ENCODE measurements around the gene ZNF304.

Gene ZNF304

DNA sequence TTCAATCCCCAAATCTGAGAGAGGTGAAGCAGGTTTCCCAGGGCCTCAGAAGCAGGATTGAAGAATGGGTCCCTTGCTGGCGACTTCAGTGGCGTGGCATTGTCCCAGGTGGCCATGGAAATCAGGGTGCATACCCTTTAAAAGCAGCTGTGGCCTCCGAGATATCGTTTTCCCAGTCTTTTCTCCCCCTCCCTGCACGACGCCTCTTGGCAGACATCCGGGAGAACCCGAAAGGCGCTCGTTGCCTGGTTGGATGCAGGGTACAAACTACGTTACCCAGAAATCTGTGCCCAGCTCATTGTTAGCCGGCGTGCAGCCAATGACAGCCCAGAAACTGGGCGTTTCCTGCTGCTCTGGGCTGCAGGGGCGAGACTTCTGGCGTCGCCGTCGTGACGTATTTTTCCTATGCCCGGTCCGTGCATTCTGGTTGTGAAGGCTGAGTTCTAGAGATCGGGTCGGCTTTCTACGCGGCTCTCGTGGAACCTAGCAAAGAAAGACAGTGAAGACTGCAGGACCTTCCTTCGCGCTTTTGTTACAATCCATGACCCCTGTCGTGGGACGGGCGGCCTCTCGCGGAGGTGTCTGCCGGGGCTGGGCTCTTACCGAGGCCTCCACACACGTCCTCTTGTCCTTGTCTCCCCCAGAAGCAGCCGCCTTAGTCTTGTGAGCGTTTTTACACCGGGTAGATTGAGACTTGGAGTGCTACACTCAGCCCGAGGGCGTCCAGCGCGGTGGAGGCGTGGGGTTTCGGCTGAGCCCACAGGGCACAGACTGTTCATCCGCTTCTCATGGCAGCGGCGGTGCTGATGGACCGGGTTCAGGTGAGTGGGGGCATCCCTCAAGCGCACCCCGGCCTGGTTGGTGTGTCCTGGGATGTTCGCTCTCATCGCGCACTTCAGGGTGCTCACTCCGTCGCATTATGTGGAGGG lies at the start of gene ZNF304:
TSS of gene ZNF304 (plus strand) at position 395 of the 929 bp plus-strand sequence. CDS start at position 789, 394 bp downstream.
- DNase-seq, result peak; percentile 97

DNA sequence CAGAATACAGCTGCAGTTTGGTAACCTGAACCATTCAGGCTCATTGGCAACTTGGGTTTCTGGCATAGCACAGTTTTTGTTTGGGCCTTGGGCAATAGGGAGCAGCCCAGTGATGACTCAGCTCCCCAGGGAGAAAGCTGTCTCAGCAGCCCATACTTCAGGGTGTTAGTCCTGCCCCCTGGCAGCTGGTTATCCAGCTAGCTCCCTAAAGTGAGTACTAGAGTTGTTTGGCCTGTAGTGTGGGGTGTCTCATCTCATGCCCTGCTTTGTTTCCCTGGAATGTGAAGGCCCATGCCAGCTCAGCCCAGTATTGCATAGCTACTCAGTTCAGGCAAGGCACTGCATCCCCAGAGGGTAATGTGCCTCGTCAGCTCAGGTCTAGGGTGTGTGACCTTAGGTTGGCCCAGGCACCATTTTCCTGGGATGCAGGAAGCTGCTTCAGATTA lies 49.0 kb upstream of the ZNF304 start:
- DNase-seq, result no peak

DNA sequence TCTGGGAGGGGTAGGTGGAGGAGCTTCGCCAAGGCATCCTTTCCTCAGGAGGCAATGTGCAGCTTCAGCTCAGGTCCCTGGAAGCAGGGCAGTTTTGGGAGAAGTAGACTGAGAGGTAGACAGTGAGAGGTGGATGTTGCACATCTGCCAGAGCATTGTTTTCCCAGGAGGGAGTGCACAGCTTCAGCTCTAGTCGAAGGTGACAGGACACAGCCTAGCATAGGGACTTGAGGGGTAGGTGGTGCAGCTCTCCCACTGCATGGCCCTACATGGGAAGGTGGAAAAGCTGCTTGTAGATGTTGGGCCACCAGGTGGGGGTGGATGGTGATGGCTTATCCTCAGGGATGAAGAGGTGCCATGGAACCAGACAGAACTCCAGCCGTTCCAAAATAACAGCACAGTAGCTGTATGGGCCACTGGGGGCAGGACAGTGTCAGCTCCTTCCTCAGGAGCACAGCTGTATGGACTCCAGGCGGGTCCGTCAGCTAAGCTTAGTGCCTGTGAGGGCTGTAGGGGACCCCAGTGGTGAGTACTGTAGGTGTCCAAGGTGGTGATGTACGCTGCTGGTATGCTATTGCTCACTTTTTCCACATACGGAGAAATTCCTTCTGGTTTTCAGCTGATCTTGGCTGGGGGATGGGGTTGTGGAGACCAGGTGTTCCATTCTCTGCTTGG lies 48.2 kb upstream of the ZNF304 start:
- no peak for DNase-seq

DNA sequence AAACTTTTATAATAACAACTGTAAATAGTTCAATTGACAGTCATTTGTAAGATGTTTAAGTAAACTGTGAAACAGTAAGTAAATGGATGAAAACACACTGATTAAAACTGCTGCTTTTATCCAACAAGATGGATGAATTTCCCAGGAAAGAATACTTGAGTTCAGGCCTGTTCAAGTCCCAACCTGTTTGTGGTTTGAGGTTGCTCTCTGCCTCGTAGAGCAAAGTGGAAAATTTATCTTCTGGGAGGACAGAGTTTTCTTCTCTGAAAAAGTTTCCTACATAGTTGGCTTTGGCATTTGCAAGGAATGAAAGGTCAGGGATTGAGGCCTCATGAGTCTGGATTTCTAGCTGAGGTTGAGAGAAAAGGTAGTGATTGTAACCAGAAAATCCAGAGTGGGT lies 46.0 kb upstream of the ZNF304 start:
- no peak for DNase-seq

DNA sequence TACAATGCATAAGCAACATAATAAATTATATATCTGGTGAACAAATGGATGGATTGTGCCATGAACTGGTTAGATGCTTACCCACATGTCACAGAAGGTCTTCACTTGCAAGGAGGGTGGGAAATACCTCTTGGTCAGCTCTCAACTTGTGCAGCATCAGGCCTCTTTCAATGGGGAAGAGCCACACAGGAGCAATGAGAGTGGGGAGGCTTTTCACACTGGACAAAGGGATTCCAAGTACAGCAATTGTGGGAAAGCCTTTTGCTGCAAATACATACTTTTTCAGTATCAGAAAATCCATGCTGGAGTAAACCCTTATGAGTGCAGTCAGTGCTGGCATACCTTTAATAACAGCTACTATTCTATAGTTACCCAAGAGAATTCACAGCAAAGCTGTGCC lies 42.6 kb upstream of the ZNF304 start:
- no peak for DNase-seq

DNA sequence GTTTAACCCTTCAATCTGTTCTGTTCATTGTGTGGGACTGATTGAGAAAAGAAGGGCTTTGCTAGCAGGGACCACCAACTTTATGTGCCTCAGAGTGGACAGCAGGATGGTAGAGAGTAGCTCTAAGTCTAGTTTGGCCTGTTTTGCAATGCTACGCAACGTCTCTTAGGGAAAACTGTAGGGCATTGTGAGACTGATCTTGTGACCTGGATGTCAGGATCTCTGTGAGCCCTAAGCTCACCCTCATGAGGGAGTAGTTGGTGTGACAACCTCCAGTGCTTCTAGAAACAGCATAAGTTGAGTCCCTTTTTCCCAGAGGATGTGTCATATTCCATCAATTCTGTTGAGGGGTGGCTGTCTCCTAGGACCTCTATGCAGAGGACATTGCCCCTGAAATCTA lies 40.3 kb upstream of the ZNF304 start:
- DNase-seq, result no peak

DNA sequence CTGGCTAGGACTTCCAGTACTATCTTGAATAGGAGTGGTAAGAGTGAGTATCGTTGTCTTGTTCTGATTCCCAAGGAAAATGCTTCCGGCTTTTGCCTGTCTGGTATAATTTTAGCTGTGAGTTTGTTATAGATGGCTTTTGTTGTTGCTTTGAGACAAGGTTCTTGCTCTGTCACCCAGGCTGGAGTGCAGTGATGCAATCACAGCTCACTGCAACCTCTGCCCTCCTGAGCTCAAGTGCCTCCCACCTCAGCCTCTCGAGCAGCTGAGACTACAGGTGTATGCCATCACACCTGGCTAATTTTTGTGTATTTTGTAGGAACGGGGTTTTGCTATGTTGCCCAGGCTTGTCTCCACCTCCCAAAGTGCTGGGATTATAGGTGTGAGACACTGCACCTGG lies 36.9 kb upstream of the ZNF304 start:
- DNase-seq, result no peak

DNA sequence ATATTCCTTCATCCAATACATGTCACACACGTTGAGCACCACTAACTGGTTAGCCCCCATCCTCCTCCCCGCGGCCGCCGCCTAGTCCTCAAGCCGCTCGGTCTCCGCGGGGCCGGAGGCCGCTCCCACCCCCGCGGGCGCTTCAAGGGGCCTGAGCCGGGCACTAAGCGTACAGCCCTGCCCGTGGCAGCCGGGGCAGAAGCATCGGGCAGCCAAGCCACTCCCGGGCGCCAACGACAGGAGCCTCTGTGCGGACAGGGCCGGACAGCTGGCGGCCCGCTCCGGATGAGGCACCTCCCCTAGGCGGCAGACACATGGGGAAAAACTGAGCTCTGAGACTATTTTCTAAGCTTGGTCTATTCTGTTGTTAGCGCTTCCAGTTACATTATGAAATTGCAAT lies 33.6 kb upstream of the ZNF304 start:
- no peak for DNase-seq

DNA sequence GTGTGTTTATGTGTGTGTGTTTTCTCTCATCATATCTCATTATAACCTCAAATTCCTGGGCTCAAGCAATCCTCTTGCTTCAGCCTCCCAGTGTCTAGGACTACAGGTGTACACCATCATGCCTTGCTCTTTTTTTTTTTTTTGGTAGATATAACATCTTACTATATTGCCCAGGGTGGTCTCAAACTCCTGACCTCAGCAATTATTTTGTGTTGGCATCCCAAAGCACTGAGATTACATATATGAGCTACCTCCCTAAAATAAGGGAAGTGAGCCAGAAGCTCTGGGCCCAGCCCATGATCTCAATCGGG lies 31.2 kb upstream of the ZNF304 start:
- DNase-seq, result no peak

DNA sequence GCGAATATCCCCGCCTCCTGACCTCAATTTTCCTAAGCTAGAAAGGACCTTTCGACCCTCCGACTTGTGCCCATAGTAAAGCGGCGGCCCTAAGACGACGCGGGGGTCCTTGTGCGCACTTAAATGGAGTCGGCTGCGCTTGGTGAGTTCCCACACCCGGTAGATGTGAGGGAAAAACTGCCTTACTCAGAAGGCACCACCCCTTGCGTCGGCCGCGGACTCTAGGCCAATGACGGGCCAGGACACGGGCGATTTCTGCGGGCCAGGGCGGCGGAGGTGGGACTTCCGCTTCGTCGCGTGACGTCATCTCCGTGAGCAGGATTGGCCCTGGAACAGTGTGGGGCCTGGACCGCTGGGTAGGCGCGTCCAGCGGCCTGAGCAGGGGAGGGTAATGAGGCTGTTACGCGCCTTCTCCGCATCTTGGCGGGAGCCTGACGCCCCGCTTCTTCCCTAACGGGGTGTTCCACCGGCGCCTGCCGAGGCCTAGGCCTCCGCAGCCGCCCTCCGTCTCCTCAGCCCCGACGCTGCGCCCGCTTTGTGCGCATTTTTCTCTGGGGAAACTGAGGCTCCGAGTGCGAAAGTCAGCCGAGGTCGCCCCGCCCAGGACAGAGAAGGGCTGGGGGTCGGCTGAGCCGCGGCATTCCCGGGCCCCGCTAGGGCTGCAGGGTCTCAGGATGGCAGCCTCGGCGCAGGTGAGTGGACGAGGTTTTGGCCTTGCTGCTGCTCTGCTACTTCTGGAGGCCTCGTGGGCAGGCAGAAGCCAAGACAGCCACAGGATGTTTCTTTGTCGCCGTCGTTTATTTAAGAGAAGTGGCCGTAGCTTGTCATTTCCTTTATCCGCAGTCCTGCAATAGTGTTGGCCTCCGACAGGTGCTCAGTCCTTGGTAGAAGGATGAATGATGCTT lies 30.6 kb upstream of the ZNF304 start, which contains the start of gene ZNF543:
TSS of gene ZNF543 (plus strand) at position 293 of the 905 bp plus-strand sequence. CDS start at position 675, 382 bp downstream.
- peak; percentile 94 for DNase-seq

DNA sequence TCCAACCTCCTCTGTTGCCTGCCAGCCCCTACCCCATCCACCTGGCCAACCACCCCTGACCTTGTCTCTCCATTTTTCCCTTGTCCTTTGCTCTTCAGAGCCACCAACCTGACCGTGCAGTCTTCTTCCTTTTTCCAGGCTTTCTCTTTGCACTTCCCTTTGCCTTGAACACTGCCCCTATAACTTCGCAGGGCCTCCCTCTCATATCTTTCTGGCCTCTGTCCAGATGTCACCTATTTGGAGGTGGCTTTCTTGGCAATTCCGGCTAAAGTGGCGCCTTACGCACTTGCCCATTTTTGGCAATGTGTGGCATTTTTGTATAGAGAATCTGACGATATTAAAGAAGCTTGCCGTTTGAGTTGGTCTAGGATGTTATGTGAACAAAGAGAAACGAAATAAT lies 30.0 kb upstream of the ZNF304 start:
- DNase-seq, result no peak

DNA sequence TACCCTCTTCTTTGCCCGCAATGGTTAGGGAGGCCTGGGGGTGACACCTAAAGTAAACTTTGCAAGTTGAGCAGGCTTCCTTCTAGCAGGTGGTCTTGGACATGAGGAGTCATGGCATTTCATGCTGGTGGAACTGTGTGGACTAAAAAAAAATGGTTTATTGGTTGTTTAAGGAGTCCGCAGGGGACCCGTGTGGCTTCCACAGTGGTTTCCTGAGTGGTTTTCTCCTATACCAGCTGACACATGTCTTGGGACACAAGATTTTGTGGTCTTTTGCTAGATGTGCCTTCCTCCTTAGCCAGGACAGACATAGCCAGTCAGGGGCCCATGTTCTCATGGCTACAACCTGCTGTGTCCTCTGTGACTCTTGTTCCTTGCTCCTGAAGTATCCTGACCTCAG lies 29.3 kb upstream of the ZNF304 start:
- DNase-seq, result no peak

DNA sequence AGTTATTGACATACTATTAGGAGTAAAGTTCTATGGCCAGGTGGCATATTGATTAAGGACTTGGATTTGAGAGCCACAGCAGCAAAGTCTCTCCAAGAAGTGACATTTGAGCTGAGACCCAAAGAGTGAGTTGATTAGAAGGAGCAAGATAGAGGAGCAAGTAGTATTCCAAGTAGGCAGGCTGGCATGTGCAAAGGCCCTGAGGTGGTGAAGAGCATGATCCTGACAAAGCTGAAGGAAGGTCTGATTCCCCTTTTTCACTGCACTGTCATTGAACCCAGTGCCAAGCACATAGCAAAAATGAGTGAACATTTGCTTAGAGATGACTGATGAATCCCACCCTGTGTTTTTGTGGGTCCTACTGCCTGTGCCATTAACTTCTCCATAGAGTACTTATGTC lies 26.1 kb upstream of the ZNF304 start:
- DNase-seq, result no peak

DNA sequence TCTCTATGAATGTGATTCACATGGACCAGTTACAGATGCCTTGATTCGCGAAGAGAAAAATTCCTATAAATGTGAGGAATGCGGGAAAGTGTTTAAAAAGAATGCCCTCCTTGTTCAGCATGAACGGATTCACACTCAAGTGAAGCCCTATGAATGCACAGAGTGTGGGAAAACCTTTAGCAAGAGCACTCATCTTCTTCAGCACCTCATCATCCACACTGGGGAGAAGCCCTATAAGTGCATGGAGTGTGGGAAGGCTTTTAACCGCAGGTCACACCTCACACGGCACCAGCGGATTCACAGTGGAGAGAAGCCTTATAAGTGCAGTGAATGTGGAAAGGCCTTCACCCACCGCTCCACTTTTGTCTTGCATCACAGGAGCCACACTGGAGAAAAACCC lies 23.1 kb upstream of the ZNF304 start:
- no peak for DNase-seq

DNA sequence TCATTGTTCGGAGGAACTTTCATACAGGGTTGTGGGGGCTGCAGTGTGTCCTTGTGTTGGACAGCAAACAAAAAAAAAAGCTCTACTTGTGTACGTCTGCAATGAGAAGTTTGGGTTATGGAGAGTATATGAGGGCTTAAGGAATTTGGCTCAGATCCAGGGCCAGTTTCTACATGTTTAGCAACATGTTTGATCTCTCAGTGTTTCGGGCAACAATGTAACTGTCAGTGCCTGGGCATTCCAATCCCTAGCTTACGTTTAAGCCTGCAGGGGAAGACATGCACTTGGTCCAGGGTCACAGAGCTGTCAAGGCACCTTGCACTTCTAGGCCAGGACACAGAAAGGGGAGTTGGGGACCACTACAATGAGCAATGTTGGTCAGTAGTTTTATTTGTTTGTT lies 16.9 kb upstream of the ZNF304 start:
- DNase-seq, result no peak

DNA sequence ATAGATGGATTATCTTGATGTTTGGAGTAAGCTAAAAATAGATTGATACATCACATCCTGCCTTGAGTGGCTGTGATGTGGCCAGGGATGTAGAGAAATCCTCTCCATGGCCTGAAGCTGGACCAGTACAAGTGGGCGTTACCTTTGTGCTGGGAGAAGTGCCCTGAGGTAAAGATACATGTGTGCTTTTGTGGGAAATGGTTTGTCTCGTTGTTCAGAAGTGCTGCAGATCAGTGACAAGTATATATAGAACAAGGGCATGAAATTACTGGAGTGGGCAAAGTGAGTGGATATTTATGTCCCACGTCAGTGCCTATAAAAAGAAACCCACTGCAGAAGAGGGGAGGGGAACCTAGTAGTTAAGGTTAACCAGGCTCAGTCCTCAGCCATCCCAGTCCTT lies 12.2 kb upstream of the ZNF304 start:
- DNase-seq, result no peak

DNA sequence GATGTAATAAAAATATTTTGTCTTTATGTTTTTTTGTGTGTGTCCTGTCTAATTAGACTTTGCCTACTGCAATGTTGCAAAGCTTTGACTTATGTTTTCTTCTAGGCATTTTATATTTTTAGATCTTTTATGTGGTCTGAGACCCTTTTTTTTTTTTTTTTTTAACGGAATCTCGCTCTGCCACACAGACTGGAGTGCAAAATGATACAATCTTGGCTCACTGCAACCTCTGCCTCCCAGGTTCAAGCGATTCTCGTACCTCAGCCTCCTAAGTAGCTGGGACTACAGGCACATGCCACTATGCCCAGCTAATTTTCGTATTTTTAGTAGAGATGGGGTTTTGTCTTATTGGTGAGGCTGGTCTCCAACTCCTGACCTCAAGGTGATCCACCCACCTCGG lies 8.5 kb upstream of the ZNF304 start:
- no peak for DNase-seq

DNA sequence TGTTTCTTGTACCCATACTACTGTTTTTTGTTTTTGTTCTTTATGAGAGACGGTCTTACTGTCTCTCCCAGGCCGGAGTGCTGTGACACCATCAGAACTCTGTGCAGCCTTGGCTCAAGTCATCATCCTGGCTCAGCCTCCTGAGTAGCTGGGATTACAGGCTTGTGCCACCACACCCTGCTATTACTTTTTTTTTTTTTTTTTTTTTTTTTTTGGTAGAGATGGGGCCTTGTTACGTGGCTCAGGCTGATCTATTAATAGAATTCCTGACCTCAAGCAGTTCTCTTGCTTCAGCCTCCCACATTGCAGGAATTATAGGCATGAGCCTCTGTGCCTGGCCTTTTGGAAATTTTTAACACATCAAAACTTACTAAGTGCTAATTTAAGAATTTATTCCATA lies 2.9 kb upstream of the ZNF304 start:
- no peak for DNase-seq

DNA sequence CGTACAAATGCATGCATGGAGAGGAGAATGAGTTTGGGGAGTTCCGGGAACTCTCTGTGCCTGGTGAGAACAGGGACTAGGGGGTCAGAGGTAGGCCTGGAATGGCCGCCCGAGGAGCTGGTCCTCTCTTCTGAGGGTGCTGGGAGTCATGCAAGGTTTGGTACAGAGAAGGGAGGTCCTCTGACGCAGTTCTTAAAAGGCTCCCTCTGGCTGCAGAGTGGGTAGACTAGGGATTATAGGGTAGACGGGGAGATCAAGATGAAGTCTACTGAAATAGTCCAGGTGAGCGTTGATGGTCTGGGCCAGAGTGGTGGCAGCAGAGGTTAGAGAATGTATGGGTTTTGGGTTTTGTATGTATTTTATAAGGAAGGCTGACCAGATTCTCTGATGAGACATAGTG lies 796 bp downstream of the ZNF304 start:
- DNase-seq, result no peak

DNA sequence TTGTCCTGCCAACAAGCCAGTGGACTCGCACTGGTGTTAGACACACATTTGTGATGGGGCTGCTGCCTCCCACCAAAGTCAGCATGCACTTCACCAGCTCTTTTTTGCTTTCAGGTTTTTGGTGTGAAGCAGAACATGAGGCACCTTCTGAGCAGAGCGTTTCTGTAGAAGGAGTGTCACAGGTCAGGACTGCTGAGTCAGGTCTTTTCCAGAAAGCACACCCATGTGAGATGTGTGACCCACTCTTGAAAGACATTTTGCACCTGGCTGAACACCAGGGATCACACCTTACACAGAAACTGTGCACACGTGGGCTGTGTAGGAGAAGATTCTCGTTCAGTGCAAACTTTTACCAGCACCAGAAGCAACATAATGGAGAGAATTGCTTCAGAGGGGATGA lies 4.8 kb downstream of the ZNF304 start:
- no peak for DNase-seq

DNA sequence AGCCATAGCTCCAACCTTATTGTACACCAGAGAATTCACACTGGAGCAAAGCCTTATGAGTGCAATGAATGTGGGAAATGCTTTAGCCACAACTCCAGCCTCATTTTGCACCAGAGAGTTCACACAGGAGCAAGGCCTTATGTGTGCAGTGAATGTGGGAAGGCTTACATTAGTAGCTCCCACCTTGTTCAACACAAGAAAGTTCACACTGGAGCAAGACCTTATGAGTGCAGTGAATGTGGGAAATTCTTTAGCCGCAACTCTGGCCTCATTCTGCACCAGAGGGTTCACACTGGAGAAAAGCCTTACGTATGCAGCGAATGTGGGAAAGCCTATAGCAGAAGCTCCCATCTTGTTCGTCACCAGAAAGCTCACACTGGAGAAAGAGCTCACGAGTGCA lies 6.3 kb downstream of the ZNF304 start:
- DNase-seq, result no peak

DNA sequence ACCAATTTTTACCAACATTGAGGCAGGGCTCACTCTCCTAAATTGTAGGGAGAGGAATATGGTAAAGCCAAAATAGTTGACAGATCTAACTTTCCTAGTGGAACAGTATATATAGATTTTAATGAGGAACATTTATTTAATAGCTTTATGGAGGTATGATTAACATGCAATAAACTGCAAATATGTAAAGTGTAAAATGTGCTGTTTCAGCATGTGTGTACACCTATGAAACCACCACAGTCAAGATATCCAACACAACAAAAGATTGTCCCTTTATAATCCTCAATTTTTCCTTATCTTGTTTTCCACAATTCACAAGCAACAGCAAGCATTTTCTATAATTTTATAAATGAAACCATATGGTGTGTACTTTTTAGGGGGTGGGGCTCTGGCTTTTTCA lies 8.2 kb downstream of the ZNF304 start:
- no peak for DNase-seq

DNA sequence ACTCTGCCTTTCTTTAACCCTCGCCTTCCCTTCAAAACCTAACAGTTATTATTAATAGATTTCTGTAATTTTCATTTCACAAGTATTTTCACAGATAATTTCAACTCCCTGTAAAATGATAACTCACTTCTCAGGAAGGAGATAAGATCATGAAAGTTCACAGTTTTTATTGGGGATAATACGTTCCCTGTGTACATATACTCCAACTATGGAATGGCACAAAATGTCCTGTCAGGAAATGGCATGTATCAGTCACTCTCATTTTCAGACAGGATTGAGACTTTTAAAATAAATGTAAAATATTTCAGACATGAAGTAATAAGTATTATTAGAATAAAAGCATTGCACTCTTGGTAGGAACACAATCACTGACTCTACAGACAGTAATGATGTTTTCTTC lies 11.3 kb downstream of the ZNF304 start:
- no peak for DNase-seq

Data from KG1 (cell line).